ENCODE data around the gene DPF3.
"Not testable (repeated sequence)": the region's sequence is repeated elsewhere in the genome, so short reads cannot be mapped to it uniquely, and the experiment has no call there.

The DPF3 gene

GRCh38 chr14:72774894-72775620, 118.8 kb downstream of the DPF3 start:
- DNase-seq (ENCODE audit: low spot score) = no peak

GRCh38 chr14:72774141-72774540, 119.8 kb downstream of the DPF3 start:
- DNase-seq (ENCODE audit: low spot score) = no peak

- no peak for DNase-seq (ENCODE audit: low spot score)
Observed at GRCh38 chr14:72771561-72771960, 122.3 kb downstream of the DPF3 start.

- DNase-seq (ENCODE audit: low spot score) = no peak
Observed at GRCh38 chr14:72766296-72766695, 127.6 kb downstream of the DPF3 start.

- DNase-seq (ENCODE audit: low spot score) = no peak
Observed at GRCh38 chr14:72763892-72764291, 130.0 kb downstream of the DPF3 start.

GRCh38 chr14:72759670-72760069, 134.2 kb downstream of the DPF3 start:
- DNase-seq (ENCODE audit: low spot score) = no peak

- no peak for DNase-seq (ENCODE audit: low spot score)
Observed at GRCh38 chr14:72758993-72759392, 134.9 kb downstream of the DPF3 start.

- no peak for DNase-seq (ENCODE audit: low spot score)
Observed at GRCh38 chr14:72758420-72758819, 135.5 kb downstream of the DPF3 start.

GRCh38 chr14:72756967-72757366, 136.9 kb downstream of the DPF3 start:
- DNase-seq (ENCODE audit: low spot score) = no peak

GRCh38 chr14:72755766-72756165, 138.1 kb downstream of the DPF3 start:
- DNase-seq (ENCODE audit: low spot score) = no peak

- DNase-seq (ENCODE audit: low spot score) = no peak
Observed at GRCh38 chr14:72754949-72755348, 139.0 kb downstream of the DPF3 start.

- no peak for DNase-seq (ENCODE audit: low spot score)
Observed at GRCh38 chr14:72753879-72754400, 140.0 kb downstream of the DPF3 start.

GRCh38 chr14:72753044-72753710, 140.7 kb downstream of the DPF3 start:
- DNase-seq (ENCODE audit: low spot score) = no peak

GRCh38 chr14:72752034-72752412, 141.9 kb downstream of the DPF3 start:
- DNase-seq (ENCODE audit: low spot score) = no peak

- no peak for DNase-seq (ENCODE audit: low spot score)
Observed at GRCh38 chr14:72751276-72752033, 142.4 kb downstream of the DPF3 start.

- not testable (repeated sequence) for DNase-seq (ENCODE audit: low spot score)
Observed at GRCh38 chr14:72748921-72749320, 145.0 kb downstream of the DPF3 start.

- no peak for DNase-seq (ENCODE audit: low spot score)
Observed at GRCh38 chr14:72747652-72748051, 146.2 kb downstream of the DPF3 start.

GRCh38 chr14:72745991-72746980, 147.6 kb downstream of the DPF3 start:
- no peak for DNase-seq (ENCODE audit: low spot score)

GRCh38 chr14:72745546-72745945, 148.4 kb downstream of the DPF3 start:
- DNase-seq (ENCODE audit: low spot score) = no peak

- no peak for DNase-seq (ENCODE audit: low spot score)
Observed at GRCh38 chr14:72744416-72745120, 149.3 kb downstream of the DPF3 start.

GRCh38 chr14:72743626-72744025, 150.3 kb downstream of the DPF3 start:
- DNase-seq (ENCODE audit: low spot score) = no peak

Measured in HuH-7.5 (cell line).